Measurements from ENCODE around the gene GABBR2.

GABBR2 gene

DNA sequence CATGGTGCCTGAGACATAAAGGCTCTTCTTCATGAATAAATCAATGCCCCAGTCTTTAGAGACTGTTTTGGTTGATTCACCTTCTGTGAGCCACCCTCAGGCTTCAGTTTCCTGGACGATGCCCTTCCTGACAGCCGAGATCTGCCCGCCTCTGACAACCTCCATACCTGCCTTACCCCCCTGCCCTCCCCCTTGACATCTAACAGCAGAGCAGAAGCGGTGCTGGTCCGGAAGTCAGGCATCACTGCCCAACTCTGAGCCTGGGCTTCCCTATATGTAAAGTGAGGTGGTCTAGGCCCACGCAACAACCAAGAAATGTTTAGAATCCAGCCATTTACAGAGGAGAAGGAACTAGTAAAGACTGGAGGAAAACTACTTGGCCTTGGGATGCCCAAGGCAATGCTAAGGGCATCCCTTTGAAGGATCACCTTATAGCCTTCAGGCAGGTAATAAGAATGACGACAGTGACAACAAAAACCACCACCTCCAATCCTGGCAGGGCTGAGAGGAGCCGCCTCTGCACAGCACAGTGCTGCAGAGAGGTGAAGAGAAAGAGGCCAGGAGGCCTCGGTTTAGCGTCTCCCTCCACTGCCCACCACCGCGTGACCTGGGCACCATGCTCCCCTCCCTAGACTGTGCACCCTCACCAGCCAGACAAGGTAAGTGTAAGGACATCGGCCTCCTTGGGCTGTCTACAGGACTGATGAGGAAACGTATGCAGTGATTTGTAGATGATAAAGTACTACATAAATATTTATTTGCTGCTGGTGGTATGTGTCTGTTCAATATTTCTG, 35.3 kb upstream of the GABBR2 start:
- TF ChIP-seq, protein P1, sequence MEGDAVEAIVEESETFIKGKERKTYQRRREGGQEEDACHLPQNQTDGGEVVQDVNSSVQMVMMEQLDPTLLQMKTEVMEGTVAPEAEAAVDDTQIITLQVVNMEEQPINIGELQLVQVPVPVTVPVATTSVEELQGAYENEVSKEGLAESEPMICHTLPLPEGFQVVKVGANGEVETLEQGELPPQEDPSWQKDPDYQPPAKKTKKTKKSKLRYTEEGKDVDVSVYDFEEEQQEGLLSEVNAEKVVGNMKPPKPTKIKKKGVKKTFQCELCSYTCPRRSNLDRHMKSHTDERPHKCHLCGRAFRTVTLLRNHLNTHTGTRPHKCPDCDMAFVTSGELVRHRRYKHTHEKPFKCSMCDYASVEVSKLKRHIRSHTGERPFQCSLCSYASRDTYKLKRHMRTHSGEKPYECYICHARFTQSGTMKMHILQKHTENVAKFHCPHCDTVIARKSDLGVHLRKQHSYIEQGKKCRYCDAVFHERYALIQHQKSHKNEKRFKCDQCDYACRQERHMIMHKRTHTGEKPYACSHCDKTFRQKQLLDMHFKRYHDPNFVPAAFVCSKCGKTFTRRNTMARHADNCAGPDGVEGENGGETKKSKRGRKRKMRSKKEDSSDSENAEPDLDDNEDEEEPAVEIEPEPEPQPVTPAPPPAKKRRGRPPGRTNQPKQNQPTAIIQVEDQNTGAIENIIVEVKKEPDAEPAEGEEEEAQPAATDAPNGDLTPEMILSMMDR (IDR thresholded peaks at IDR 0.05; ENCODE audit: control insufficient read depth, extremely low read depth, insufficient read depth): no peak
- H3K4me3 ChIP-seq (ENCODE audit: low read depth, low read length): no peak overlapping the region
- DNase-seq (ENCODE audit: low read depth): no peak

DNA sequence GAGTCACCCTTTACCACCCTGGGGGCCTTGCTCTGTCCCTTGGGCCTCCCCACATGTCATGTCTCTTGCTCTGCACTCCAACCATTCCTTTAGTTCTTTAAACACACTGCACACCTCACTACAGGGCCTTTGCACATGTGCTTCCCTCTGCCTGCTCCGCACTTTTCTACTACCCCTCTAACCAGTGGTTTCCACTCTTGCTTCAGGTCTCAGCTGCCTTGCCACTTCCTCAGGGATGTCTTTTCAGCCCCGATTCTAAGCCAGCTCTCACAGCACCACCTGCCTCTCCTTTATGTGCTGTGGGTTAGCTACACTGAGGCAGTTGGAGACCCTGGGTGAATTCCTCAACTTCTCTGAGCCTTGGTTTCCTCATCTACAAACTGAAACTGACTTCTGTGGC, 34.6 kb upstream of the GABBR2 start:
- TF ChIP-seq, protein P1 (IDR thresholded peaks at IDR 0.05; ENCODE audit: control insufficient read depth, extremely low read depth, insufficient read depth): no peak
- H3K4me3 ChIP-seq (ENCODE audit: low read depth, low read length): no peak overlapping the region
- DNase-seq (ENCODE audit: low read depth): no peak

DNA sequence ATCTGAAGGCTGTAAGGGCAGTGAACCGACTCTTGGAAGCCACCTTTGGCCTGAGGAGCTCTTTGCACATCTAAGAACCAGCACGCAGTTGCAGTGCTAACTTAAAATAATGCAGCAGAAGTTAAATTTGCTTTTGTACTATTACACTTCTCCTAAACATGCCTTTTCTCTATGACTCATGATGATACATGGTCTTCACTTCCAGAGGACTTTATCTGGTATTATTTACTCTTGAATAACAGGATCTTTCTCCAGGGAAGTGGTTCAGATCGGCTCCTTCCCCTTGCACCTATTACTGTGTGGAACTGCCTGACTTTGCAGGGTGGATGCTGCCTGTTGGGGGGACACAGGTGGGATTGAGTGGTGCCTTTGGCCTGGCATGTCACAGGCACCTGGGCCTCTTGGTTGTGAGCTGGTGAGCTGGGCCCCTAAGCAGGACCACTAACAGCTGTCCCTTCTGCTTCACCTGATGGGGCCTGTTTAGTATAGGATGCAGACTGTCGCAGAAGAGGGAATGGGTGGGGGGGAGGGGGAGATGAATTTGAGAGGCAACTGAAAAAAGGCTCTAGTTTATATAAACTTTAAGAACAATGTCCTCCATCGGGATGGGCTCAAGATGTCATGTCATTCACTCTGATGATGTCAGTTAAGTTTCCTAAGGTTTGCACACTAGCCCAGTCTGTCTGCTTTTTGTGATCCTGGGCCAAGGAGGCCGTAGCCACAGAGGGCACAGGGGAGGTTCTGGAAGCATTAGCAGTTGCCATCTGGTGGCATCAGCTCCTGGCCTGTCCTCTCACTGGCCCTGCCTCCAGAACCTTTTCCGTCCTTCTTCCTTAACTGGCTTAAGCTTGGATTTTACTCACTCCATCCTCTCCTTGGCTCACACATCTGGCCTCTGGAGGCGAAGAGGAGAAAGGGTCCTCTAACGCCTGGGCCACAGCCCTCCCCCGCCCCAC, 33.9 kb upstream of the GABBR2 start:
- TF ChIP-seq, protein P1 (IDR thresholded peaks at IDR 0.05; ENCODE audit: control insufficient read depth, extremely low read depth, insufficient read depth): no peak
- no peak for DNase-seq (ENCODE audit: low read depth)
- no peak overlapping the region for H3K4me3 ChIP-seq (ENCODE audit: low read depth, low read length)

DNA sequence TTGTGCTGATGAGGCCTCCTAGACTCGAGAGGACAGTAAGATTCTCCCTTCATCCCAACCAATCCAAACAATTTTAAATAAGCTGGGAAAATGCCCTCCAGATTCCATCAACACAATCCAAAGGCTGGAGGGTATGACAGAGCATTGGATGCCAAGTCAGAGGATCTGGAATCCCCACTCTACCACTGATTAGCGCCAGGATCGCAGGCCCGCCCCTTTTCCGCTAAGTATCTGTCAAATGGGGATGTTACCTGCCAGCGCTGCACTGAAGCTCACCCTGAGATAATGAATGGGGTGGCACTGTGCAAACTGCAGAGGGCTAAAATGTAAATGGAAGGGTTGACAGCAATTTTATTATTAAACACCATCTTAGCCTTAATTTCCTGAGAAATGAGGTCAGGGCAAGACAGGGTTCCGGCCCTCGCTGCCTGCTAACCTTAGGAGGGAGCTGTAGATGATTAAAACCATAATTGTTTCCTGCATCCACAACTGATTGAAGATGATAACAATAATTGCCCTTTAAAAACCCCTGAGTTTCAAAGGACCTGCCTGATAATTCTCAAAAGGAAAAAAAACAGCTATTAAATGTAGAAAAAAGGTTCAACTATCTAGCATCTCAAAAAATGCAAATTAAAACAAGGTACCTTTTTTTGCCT, 31.6 kb upstream of the GABBR2 start:
- no peak for DNase-seq (ENCODE audit: low read depth)
- TF ChIP-seq, protein P1 (IDR thresholded peaks at IDR 0.05; ENCODE audit: control insufficient read depth, extremely low read depth, insufficient read depth): no peak
- no peak overlapping the region for H3K4me3 ChIP-seq (ENCODE audit: low read depth, low read length)

DNA sequence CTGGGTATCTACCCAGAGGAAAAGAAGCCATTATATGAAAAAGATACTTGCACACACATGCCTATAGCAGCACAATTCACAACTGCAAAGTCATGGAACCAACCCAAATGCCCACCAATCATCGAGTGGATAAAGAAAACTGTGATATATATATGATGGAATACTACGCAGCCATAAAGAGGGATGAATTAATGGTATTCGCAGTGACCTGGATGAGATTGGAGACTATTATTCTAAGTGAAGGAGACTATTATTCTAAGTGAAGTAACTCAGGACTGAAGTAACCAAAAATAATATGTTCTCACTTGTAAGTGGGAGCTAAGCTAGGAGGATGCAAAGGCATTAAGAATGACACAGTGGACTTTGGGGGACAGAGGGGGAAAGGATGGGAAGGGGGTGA, 30.0 kb upstream of the GABBR2 start:
- no peak overlapping the region for H3K4me3 ChIP-seq (ENCODE audit: low read depth, low read length)
- TF ChIP-seq, protein P1 (IDR thresholded peaks at IDR 0.05; ENCODE audit: control insufficient read depth, extremely low read depth, insufficient read depth): no peak
- DNase-seq (ENCODE audit: low read depth): no peak

DNA sequence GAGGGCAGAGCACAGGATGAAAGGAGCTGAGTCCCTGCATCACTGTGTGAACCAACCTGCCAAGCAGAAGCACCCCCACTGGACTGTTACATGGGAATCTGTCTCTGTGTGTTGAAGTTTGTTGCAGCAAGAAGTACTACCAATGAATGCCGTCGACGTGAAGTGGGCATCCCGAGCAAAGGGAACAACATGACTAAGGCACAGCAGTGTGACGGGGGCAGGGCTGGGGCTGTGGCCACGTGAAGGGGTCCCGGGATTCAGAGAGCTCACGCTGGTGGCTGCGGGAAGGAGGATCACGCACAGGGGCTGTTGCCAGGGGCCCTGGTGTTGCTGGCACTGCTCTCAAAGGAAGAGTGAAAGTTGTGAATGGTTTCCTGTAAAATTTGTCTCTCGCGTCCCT, 27.5 kb upstream of the GABBR2 start:
- no peak overlapping the region for H3K4me3 ChIP-seq (ENCODE audit: low read depth, low read length)
- TF ChIP-seq, protein P1 (IDR thresholded peaks at IDR 0.05; ENCODE audit: control insufficient read depth, extremely low read depth, insufficient read depth): no peak
- DNase-seq (ENCODE audit: low read depth): no peak

Measured in LNCaP clone FGC (cell line).